Spleen (tissue), 11 donors: ENCODE results near the gene RIC8B. TPM values are rescaled to one million over a fixed set of nuclear protein-coding genes. Genes with fewer than 3 reads are reported as not detected.

Experiments used
- DNase-seq: peaks from one replicate; pipeline ENCODE4 v3.0.0-alpha.2; 2020
- H3K27ac ChIP-seq, 8 donors: fragments of 200-600 bp; sonication (generic) in 7 of 8; 1 replicate in 4 of 8; 2 replicates in 4 of 8; pipeline versions ENCODE4 v1.5.0 to v1.8.0; 2016 to 2021; ENCODE audit warnings: inconsistent platforms in 4 of 8, mild to moderate bottlenecking in 4 of 8, moderate library complexity in 1 of 8
- H3K27me3 ChIP-seq, 7 donors: fragments of 200-600 bp; sonication (generic) in 6 of 7; replicated peaks in 1 of 7; 1 replicate in 4 of 7; 2 replicates in 3 of 7; pipeline versions ENCODE4 v1.5.0 to v1.8.0; 2016 to 2021; ENCODE audit warnings: inconsistent platforms in 3 of 7, mild to moderate bottlenecking in 1 of 7
- H3K36me3 ChIP-seq, 6 donors: fragments of 200-600 bp; sonication (generic) in 5 of 6; 1 replicate in 4 of 6; 2 replicates in 2 of 6; pipeline versions ENCODE4 v1.5.0 to v1.8.0; 2016 to 2021; ENCODE audit warnings: inconsistent platforms in 2 of 6
- H3K4me1 ChIP-seq, 6 donors: fragments of 200-600 bp; sonication (generic) in 5 of 6; 1 replicate in 3 of 6; 2 replicates in 3 of 6; pipeline versions ENCODE4 v1.5.0 to v1.8.0; 2016 to 2021; ENCODE audit warnings: inconsistent platforms in 3 of 6
- H3K4me3 ChIP-seq, 8 donors: fragments of 200-600 bp; sonication (generic) in 7 of 8; 1 replicate in 4 of 8; 2 replicates in 4 of 8; pipeline versions ENCODE4 v1.5.0 to v1.8.0; 2016 to 2021; ENCODE audit warnings: inconsistent platforms in 4 of 8, mild to moderate bottlenecking in 4 of 8, moderate library complexity in 2 of 8
- H3K9me3 ChIP-seq, 8 donors: fragments of 200-600 bp; sonication (generic) in 7 of 8; 1 replicate in 4 of 8; 2 replicates in 4 of 8; pipeline versions ENCODE4 v1.5.0 to v1.8.0; 2016 to 2021; ENCODE audit warnings: inconsistent platforms in 4 of 8
- POLR2A ChIP-seq, 3 donors: fragments of 450-650 bp; IDR thresholded peaks; one replicate each; pipeline ENCODE4 v1.5.1; 2017; ENCODE audit warnings: antibody characterized with exemption in 3 of 3, mild to moderate bottlenecking in 1 of 3
- POLR2AphosphoS5 ChIP-seq, 3 donors: sonication (generic); formaldehyde crosslinking; IDR thresholded peaks; one replicate each; pipeline ENCODE4 v1.5.1; 2017; ENCODE audit warnings: antibody characterized with exemption in 3 of 3
- WGBS, 5 donors: extraction: QIAGEN DNeasy Blood & Tissue Kit in 3 of 5; methylation state at CpG; one replicate each; pipeline versions ENCODE4 v1.1.5 to v1.1.7; 2013 to 2018; 5-methylcytosine and 5-hydroxymethylcytosine counted together
- intact Hi-C: fragments of 100-400 bp; cut with DNase I; formaldehyde crosslinking; loops from one replicate; pipeline ENCODE4 v1.15.0; 2023; ENCODE audit warnings: low total_unique reads
- polyA plus RNA-seq, 3 donors: library from polyadenylated mRNA; stranded (reverse); fragments of 200-250 nt; gene quantifications; one replicate each; pipeline ENCODE4 v1.2.1, GENCODE V29; 2013
- total RNA-seq, 7 donors: library from RNA; depleted of rRNA in 3 of 7; stranded (reverse); fragments of >200 nt in 3 of 7; fragmentation: NEBNext Ultra II Directional in 4 of 7; extraction: Animal tissue kit (Norgen Biotek cat#: 25700) in 4 of 7; gene quantifications; one replicate each; pipeline versions ENCODE4 v1.1.0 to v1.2.1, GENCODE V29; 2016 to 2021
- TF ChIP-seq, protein P1 (sequence below), 11 experiments: fragments of 200-600 bp in 7 of 11; fragments of 450-650 bp in 4 of 11; sonication (generic) in 4 of 11; IDR thresholded peaks in 8 of 11; conservative IDR thresholded peaks in 3 of 11; 1 replicate in 7 of 11; 2 replicates in 4 of 11; pipeline versions ENCODE4 v1.4.0 to v1.8.0; 2016 to 2021; ENCODE audit warnings: antibody characterized with exemption in 11 of 11, inconsistent platforms in 4 of 11, mild to moderate bottlenecking in 1 of 11
- donor health status: healthy with polysubstance abuse.
- donor health status: DM: no; HTN: no; CAD: no; lungs with moderate emphysema.
- donor health status: DM: no; HTN: no; CAD: no.
- donor health status: Bipolar disorder and iron deficiency.
- donor health status: healthy.
- donor health status: DM: no; HTN: no; CAD: no.
- donor health status: DM: yes; HTN: yes; CAD: no.

RIC8B gene
- total and polyA plus RNA-seq, 10 donors: 1.9 to 21.3 (median 14.1) TPM

DNA sequence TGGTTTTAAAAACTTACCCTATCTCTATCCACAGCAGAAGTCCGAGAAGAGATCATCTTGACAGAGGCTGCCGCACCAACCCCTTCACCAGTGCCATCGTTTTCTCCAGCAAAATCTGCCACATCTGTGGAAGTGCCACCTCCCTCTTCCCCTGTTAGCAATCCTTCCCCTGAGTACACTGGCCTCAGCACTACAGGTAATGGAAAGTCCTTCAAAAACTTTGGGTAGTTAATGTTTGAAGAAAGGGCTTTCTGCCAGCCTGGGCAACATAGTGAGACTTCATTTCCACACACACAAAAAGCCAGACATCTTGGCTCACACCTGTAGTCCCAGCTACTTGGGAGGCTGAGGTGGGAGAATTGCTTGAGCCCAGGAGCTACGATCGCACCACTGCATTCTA is 41.6 kb upstream of the RIC8B start:
- TF ChIP-seq POLR2A (IDR thresholded peaks at IDR 0.05) (no peak), POLR2AphosphoS5 (IDR thresholded peaks at IDR 0.05) (no peak)
- TF ChIP-seq, protein P1, sequence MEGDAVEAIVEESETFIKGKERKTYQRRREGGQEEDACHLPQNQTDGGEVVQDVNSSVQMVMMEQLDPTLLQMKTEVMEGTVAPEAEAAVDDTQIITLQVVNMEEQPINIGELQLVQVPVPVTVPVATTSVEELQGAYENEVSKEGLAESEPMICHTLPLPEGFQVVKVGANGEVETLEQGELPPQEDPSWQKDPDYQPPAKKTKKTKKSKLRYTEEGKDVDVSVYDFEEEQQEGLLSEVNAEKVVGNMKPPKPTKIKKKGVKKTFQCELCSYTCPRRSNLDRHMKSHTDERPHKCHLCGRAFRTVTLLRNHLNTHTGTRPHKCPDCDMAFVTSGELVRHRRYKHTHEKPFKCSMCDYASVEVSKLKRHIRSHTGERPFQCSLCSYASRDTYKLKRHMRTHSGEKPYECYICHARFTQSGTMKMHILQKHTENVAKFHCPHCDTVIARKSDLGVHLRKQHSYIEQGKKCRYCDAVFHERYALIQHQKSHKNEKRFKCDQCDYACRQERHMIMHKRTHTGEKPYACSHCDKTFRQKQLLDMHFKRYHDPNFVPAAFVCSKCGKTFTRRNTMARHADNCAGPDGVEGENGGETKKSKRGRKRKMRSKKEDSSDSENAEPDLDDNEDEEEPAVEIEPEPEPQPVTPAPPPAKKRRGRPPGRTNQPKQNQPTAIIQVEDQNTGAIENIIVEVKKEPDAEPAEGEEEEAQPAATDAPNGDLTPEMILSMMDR (IDR thresholded peaks at IDR 0.05 in 8 of 11, conservative IDR thresholded peaks at IDR 0.05 in 3 of 11): no peak
- 85 to 96% (median 94%) methylated on average over 5 of the region's 5 CpGs for WGBS, 5 donors
- Histone ChIP-seq H3K27ac (no peak overlapping the region), H3K36me3 (no peaks in the 10 kb centered on the region), H3K4me3 (no peak overlapping the region), H3K9me3 (no peaks in the 10 kb centered on the region), H3K4me1 (no peaks in the 10 kb centered on the region), H3K27me3 (no peaks in the 10 kb centered on the region)
- DNase-seq: no peak
- intact Hi-C loops: no loop called here

- H3K4me1 ChIP-seq: no peaks in the 10 kb centered on the region
- WGBS, 5 donors: 85 to 97% (median 96%) methylated on average over 4 of the region's 4 CpGs
- no peaks in the 10 kb centered on the region for H3K9me3 ChIP-seq
- no peak for DNase-seq
- no peak overlapping the region for H3K27ac ChIP-seq
- H3K4me3 ChIP-seq: no peak overlapping the region
- H3K27me3 ChIP-seq: no peaks in the 10 kb centered on the region
- H3K36me3 ChIP-seq: no peaks in the 10 kb centered on the region
- intact Hi-C loops: no loop called here
- TF ChIP-seq POLR2AphosphoS5 (IDR thresholded peaks at IDR 0.05) (no peak), POLR2A (IDR thresholded peaks at IDR 0.05) (no peak)
- TF ChIP-seq, protein P1 (IDR thresholded peaks at IDR 0.05 in 8 of 11, conservative IDR thresholded peaks at IDR 0.05 in 3 of 11): no peak
Observed at GRCh38 chr12:106733660-106734059, 40.8 kb upstream of the RIC8B start.

DNA sequence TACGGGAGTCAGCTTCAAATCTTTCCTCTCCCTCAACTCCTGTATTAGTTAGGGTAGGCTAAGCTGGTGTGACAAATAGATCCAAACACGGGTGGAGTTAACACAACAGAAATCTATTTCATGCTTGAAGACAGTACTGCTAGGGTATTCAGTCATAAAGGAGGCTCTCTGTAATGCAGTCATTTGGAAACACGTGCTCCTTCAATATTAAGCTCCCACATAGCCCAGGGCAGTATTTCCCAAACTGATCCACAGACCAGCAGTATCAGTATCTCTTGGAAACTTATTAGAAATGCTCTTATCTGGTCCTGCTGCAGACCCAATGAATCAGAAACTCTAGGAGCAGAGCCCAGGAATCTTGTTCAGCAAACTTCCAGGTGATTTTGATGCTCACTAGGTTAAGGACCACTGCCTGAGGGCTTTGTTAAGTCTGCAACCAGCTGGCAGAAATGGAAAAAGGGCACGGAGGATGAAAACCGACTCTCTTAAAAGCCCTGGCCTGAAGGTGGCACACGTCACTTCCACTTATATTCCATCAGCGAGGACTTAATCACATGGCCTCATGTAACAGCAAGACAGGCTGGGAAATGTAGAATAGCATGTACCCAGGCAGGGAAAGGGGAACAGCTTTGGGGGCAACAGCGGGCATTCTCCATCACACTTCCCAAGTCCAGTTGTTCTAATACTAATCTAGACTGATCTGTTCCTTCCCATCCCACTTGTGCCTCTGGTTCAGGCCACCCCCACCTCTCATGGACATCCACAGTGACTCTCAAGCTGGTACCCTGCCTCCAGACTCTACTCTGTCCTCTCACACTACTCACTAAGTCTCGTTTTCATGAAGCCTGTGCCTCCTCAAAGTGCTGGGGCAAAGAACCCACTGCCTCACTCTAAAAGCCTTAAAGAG is 38.2 kb upstream of the RIC8B start:
- 63 to 83% (median 69%) methylated on average over 9 of the region's 9 CpGs for WGBS, 5 donors
- TF ChIP-seq POLR2A (IDR thresholded peaks at IDR 0.05) (no peak), POLR2AphosphoS5 (IDR thresholded peaks at IDR 0.05) (no peak)
- TF ChIP-seq, protein P1 (IDR thresholded peaks at IDR 0.05 in 8 of 11, conservative IDR thresholded peaks at IDR 0.05 in 3 of 11): peak in 1 of 11 experiments; percentile 9
- Histone ChIP-seq H3K9me3 (no peaks in the 10 kb centered on the region), H3K4me3 (no peak overlapping the region), H3K27ac (no peak overlapping the region), H3K36me3 (no peaks in the 10 kb centered on the region), H3K4me1 (no peaks in the 10 kb centered on the region), H3K27me3 (no peaks in the 10 kb centered on the region)
- no peak for DNase-seq
- intact Hi-C loops: no loop called here

GRCh38 chr12:106739318-106739717 is 35.2 kb upstream of the RIC8B start:
- no peak for DNase-seq
- H3K9me3 ChIP-seq: no peaks in the 10 kb centered on the region
- H3K4me1 ChIP-seq: no peaks in the 10 kb centered on the region
- H3K27me3 ChIP-seq: peaks cover 0 to 12% (median 0%) of the 10 kb centered on the region in 7 donors
- intact Hi-C loops: no loop called here
- no peak overlapping the region for H3K4me3 ChIP-seq
- H3K36me3 ChIP-seq: no peaks in the 10 kb centered on the region
- no peak overlapping the region for H3K27ac ChIP-seq
- TF ChIP-seq POLR2AphosphoS5 (IDR thresholded peaks at IDR 0.05): no peak
- TF ChIP-seq, protein P1 (IDR thresholded peaks at IDR 0.05 in 8 of 11, conservative IDR thresholded peaks at IDR 0.05 in 3 of 11): no peak
- TF ChIP-seq POLR2A (IDR thresholded peaks at IDR 0.05): no peak
- WGBS, 5 donors: 76 to 85% (median 81%) methylated on average over 4 of the region's 4 CpGs
